ENCODE results near the gene OR4C45. TPM values are rescaled to one million over a fixed set of nuclear protein-coding genes. Genes with fewer than 3 reads are reported as not detected.

OR4C45 gene
- total and polyA plus RNA-seq, 2 of the 4 experiments (the other 2 are of a cell fraction): not detected

DNA sequence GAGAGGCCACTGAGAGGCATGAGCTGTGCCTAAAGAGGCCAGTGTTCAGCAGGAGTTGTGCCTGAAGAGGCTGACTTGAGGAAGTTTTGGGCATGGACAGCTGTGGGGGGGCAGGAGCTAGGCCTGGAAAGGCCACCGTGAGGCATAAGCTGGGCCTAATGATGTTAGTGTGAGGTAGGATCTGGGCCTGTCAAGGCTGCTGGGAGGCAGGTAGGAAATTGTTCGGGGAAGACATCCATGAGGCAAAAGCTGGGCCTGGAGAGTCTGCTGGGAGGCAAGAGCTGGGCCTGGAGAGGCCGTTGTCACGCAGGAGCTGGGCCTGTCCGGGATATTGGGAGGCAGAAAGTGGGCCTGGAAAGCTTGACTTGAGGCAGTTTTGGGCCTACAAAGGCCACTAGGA, 44.9 kb downstream of the OR4C45 start:
- no peak overlapping the region for H3K56ac ChIP-seq (ENCODE audit: extremely low read depth, insufficient read depth, low read length)

More for the DNA sequence above, 44.9 kb downstream of the OR4C45 start:
- whole genome bisulfite sequencing, 2 experiments (ENCODE audit: extremely low coverage in 2 of 2, insufficient read length in 1 of 2): no CpG with 5 or more reads among the region's 5 CpGs
- Histone ChIP-seq H4K8ac (ENCODE audit: low read depth in 2 of 2, low read length in 2 of 2) (no peak overlapping the region), H3K9me3 (ENCODE audit: control insufficient read depth, insufficient read depth, low read length) (peaks cover 39% of the 10 kb centered on the region), H2BK5ac (ENCODE audit: low read depth, low read length, poor library complexity, severe bottlenecking) (no peak overlapping the region), H4K91ac (ENCODE audit: insufficient read depth, low read depth, low read length) (no peak overlapping the region), H3K9ac (ENCODE audit: low read depth, low read length) (no peak overlapping the region), H2BK20ac (ENCODE audit: low read depth, low read length) (no peak overlapping the region), H2AK9ac (replicated peaks; ENCODE audit: low read depth, low read length, poor library complexity) (no peak overlapping the region), H2BK120ac (ENCODE audit: low read depth, low read length) (no peak overlapping the region), H3K4ac (ENCODE audit: low read depth, low read length) (no peak overlapping the region), H3K4me1 (ENCODE audit: control insufficient read depth, insufficient read depth, low read length) (no peaks in the 10 kb centered on the region), H2AFZ (replicated peaks; ENCODE audit: low read length, poor library complexity) (no peak overlapping the region), H3K23ac (ENCODE audit: low read depth, low read length) (no peak overlapping the region), H3K79me1 (ENCODE audit: low read depth in 1 of 2, low read length in 2 of 2) (no peaks in the 10 kb centered on the region), H3K36me3 (ENCODE audit: control insufficient read depth, insufficient read depth, low read length) (no peaks in the 10 kb centered on the region), H3K27ac (ENCODE audit: insufficient read depth, low read length) (no peak overlapping the region), H2AK5ac (ENCODE audit: low read depth, low read length) (no peak overlapping the region), H2BK15ac (ENCODE audit: low read depth, low read length) (no peak overlapping the region), H4K20me1 (ENCODE audit: insufficient read depth, low read length) (no peaks in the 10 kb centered on the region), H3K4me2 (ENCODE audit: low read depth, low read length) (no peak overlapping the region), H4K5ac (ENCODE audit: low read depth, low read length) (no peak overlapping the region), H3K4me3 (ENCODE audit: insufficient read depth, low read depth, low read length) (no peak overlapping the region), H3K9me1 (ENCODE audit: insufficient read depth, low read length) (no peaks in the 10 kb centered on the region), H3K27me3 (ENCODE audit: control insufficient read depth, insufficient read depth, low read length) (no peaks in the 10 kb centered on the region), H3K18ac (ENCODE audit: low read depth, low read length) (no peak overlapping the region), H3K14ac (replicated peaks; ENCODE audit: low read depth, low read length) (no peak overlapping the region)
- intact Hi-C loops (cut with micrococcal nuclease) (no loop called here), dilution Hi-C loops (cut with HindIII; ENCODE audit: low sequenced_read_pairs, unreplicated experiment) (no loop called here), in situ Hi-C loops (cut with MboI; ENCODE audit: low sequenced_read_pairs) (no loop called here)
- no peak for TF ChIP-seq MAFK (IDR thresholded peaks at IDR 0.05; ENCODE audit: low read depth, low read length)
- TF ChIP-seq SMC3 (IDR thresholded peaks at IDR 0.05; ENCODE audit: low read depth, low read length): no peak
- no peak for TF ChIP-seq NFE2L2 (IDR thresholded peaks at IDR 0.05; ENCODE audit: low read depth, low read length)
- TF ChIP-seq RCOR1 (IDR thresholded peaks at IDR 0.05; ENCODE audit: insufficient replicate concordance, low read length): no peak
- TF ChIP-seq RAD21 (IDR thresholded peaks at IDR 0.05; ENCODE audit: low read length): no peak
- TF ChIP-seq POLR2A (IDR thresholded peaks at IDR 0.05; ENCODE audit: low read depth, low read length): no peak
- no peak for TF ChIP-seq CHD1 (IDR thresholded peaks at IDR 0.05; ENCODE audit: low read depth, low read length)
- TF ChIP-seq, protein P1, sequence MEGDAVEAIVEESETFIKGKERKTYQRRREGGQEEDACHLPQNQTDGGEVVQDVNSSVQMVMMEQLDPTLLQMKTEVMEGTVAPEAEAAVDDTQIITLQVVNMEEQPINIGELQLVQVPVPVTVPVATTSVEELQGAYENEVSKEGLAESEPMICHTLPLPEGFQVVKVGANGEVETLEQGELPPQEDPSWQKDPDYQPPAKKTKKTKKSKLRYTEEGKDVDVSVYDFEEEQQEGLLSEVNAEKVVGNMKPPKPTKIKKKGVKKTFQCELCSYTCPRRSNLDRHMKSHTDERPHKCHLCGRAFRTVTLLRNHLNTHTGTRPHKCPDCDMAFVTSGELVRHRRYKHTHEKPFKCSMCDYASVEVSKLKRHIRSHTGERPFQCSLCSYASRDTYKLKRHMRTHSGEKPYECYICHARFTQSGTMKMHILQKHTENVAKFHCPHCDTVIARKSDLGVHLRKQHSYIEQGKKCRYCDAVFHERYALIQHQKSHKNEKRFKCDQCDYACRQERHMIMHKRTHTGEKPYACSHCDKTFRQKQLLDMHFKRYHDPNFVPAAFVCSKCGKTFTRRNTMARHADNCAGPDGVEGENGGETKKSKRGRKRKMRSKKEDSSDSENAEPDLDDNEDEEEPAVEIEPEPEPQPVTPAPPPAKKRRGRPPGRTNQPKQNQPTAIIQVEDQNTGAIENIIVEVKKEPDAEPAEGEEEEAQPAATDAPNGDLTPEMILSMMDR (conservative IDR thresholded peaks at IDR 0.05; ENCODE audit: low read depth, low read length): no peak
- TF ChIP-seq MXI1 (IDR thresholded peaks at IDR 0.05; ENCODE audit: borderline replicate concordance, low read depth, low read length): no peak
- TF ChIP-seq USF2 (IDR thresholded peaks at IDR 0.05; ENCODE audit: low read depth, low read length): no peak
- no peak for TF ChIP-seq FOS (IDR thresholded peaks at IDR 0.05; ENCODE audit: low read depth, low read length)
- no peak for TF ChIP-seq ELK1 (IDR thresholded peaks at IDR 0.05; ENCODE audit: borderline replicate concordance, low read depth, low read length)
- TF ChIP-seq RFX5 (IDR thresholded peaks at IDR 0.05; ENCODE audit: low read depth, low read length): no peak
- TF ChIP-seq BHLHE40 (IDR thresholded peaks at IDR 0.05; ENCODE audit: low read depth, low read length): no peak
- no peak for TF ChIP-seq CEBPB (IDR thresholded peaks at IDR 0.05; ENCODE audit: low read depth, low read length)
- TF ChIP-seq MAZ (IDR thresholded peaks at IDR 0.05; ENCODE audit: borderline replicate concordance, low read depth, low read length): no peak
- no TSS peak for BruUV-seq (replicated peaks)
- POLR2A ChIA-PET (ENCODE audit: unreplicated experiment): no interaction called here
- CTCF ChIA-PET: no interaction called here
- ATAC-seq (ENCODE audit: low read depth) (no peak), DNase-seq (no peak)
